HG03342 (cell line): ENCODE measurements around the gene DYNLL1.
A peak's percentile ranks its signal among the peaks of the same experiment; 100 is the strongest.
"Not testable (repeated sequence)": the region's sequence is repeated elsewhere in the genome, so short reads cannot be mapped to it uniquely, and the experiment has no call there.

ENCODE experiments used
- ATAC-seq: cut with Tn5 transposase; IDR thresholded peaks from one replicate; pipeline ENCODE4 v1.9.1; 2021; ENCODE audit warnings: mild to moderate bottlenecking, moderate library complexity; ENCODE audit not compliant: unreplicated experiment

Gene DYNLL1

DNA sequence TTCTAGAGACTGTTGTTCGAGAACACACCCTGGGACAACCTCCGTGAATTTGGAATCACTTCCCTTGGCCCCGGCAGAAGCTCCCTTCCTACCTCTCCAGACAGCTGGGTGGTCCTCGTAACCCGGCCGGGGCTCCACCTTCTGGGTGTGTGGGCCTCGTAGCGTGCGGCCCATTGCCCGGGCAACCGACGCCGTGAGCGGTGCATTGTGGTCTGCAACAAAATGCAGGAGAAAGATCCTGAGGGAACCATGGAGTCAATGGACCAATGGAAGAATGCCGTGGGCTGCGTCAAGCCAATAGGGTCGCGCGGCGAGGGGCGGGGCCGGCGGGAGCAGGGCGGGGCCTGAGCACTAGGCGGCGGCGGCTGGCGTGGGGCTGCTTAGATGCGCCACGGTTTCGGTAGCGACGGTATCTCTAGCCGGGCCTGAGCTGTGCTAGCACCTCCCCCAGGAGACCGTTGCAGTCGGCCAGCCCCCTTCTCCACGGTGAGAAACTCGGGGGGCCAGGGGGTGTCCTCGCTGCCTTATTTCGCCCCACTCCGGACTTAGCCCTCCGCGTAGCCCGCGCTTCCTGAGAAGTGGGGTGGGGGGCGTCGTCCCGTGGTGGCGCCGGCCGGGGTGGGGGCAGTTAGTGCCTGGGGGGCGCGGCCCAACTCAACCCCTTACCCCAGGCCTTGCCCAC lies at the start of gene DYNLL1:
DYNLL1 (plus strand) TSS at position 383 of the 682 bp plus-strand sequence. CDS start 309 bp downstream, outside the sequence.
- ATAC-seq, result peak; percentile 92

DNA sequence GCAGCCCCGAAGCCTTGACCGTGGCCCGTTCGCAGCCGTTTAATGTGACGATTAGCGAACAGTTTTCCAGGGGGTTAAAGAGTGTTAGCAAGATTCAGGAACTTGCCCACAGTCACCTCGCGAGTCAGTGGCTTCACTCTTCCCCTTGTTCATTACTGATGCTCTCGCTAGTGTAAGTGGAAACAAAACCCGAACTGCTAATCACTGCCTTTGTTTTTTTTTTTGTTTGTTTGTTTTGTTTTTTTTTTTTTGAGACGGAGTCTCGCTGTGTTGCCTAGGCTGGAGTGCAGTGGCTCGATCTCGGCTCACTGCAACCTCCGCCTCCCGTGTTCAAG lies 49.1 kb upstream of the DYNLL1 start:
- ATAC-seq, result not testable (repeated sequence)

DNA sequence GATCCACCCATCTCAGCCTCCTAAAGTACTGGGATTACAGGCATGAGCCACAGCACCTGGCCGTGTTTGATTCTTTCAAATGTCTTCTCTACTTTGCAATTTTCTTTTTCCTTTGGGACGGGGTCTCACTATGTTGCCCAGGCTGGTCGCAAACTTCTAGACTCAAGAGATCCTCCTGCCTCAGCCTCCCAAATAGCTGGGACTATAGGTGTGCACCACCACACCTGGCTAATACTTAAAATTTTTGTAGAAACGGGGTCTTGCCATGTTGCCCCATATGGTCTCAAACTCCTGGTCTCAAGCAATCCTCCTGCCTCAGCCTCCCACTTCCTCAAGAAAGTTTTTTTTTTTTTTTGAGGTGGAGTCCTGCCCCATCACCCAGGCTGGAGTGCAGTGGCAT lies 47.9 kb upstream of the DYNLL1 start:
- no peak for ATAC-seq

DNA sequence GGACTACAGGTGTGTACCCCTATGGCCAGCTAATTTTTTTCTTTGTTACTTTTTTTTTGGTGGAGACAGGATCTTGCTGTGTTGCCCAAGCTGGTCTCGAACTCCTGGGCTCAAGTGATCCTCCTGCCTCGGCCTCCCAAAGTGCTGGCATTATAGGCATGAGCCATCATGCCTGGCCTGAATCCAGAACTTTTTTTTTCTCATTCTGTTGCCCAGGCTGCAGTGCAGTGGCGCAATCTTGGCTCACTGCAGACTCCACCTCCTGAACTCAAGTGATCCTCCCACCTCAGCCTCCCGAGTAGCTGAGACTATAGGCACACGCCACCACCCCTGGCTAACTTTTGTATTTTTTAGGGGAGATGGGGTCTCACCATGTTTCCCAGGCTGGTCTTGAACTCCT lies 43.4 kb upstream of the DYNLL1 start:
- not testable (repeated sequence) for ATAC-seq

DNA sequence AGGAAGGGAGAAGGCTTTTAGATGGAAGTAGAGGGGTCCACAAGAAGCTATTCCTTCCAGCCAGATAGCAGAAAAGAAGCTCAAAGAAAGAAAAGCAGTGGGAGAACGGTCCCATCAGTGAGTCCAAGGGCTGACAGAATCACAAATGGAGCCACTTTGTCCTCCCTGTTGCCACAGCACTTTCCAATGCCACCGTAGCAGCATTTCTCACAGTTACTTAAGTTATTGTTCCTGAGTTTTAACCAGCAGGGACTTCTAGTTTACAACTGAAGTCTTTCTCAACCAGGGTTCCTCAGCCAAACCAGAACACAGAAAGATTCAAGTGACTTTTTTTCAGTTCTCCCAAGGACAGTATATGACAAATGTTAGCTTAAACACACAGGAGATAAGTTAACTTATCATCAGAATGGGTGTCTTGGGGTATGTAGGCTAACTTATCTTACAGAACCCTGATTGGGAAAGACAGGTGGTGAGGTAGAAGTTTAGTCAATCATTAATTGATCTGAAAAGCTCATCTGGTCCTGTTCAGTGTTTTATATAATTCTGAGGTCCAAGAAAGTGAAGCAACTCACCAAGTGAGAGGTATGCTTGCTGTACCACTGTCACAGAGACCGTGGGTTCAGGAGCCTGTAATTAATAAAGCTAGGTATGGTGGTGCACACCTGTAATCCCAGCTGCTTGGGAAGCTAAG lies 42.7 kb upstream of the DYNLL1 start:
- no peak for ATAC-seq

DNA sequence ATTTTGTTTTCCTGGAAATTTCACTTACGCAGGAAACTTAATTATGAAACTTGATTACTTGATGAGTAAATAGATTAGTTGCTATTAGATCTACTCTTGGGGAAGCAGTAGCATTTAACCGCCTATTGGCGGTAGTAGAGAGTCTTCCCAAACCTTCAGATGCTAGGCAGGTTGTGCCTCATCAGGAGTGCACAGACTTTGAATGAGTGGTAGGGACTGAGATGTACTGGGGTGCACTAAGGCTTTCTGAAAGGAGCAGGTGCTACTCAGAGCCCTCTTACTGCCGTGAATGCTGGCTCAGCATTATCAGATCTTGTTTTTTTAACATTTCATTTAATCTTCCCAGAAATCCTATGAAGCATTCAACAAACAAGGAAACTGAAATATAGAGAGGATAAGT lies 41.9 kb upstream of the DYNLL1 start:
- ATAC-seq, result peak; percentile 66

DNA sequence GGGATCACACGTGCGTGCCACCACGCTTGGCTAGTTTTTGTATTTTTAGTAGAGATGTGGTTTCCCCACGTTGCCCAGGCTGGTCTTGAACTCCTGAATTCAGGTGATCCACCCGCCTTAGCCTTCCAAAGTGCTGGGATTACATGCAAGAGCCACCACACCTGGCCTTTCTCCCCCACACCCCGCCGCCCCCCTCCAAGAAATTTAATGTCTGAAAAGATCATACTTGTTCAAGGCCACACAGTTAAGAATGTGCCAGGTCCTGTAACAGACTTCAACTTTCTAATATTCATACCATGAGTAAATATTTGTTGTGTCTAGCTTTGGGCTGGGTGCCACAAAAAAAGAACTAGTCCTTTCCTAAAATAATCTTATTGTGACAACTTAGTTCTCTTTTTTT lies 40.6 kb upstream of the DYNLL1 start:
- no peak for ATAC-seq

DNA sequence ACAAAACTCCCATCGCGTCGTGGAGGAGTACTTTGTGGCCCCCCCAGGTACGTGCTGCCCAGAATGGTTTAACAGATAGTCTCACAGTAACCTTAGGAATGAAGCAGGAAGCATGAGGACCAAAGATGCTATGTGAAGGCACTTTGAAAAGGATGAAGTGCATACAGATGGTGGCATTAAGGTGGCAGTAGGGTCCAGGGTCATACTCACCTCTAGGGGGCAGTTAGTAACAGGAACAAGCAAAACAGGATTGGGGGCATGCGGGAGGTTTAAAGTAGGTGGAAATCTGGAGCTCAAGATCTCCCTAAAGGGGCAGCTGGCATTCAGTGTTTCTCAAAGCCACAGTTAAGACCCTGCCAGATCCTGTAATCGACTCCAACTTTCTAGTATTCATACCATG lies 38.8 kb upstream of the DYNLL1 start:
- no peak for ATAC-seq

DNA sequence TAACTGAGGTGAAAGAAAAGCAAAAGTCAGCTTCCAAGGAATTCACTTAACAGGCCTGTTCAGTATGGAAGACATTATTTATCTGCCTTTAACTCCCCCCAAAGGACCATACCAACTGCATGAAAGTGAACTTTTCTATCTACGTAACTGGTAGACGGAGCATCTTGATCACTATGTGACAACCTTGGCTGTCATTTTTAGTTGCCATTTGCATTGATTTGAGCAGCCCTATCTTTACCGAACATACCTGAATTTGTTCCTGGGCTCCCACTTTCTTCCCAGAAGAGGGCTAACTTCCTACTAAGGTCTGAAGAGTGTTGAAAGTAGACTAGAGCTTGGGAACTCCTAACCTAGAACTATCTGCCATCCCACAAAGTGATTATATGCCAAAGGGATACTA lies 35.8 kb upstream of the DYNLL1 start:
- no peak for ATAC-seq

DNA sequence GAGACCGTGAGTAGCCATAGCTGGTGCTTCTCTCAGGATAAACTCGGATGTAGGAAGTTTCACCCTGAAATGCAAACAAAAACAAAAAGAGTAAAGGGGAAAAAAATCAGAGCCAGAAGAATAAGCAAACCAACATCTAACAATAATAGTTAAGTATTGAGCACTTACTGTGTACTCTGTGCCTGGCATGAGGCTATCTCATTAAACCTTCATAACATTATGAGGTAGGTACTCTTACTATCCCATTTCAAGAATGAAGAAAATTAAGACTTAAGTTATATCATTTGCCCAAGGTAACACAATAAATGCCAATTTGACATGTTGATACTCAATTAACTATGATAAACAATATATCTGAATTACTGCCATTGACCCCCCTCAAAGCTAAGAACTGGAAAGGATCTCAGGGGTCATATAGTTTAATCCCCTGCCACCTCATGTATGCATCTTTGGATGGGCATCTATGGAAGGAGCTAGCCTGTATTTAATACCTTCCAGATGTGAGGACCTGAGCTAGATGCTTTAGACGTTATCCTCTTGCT lies 33.7 kb upstream of the DYNLL1 start:
- no peak for ATAC-seq

DNA sequence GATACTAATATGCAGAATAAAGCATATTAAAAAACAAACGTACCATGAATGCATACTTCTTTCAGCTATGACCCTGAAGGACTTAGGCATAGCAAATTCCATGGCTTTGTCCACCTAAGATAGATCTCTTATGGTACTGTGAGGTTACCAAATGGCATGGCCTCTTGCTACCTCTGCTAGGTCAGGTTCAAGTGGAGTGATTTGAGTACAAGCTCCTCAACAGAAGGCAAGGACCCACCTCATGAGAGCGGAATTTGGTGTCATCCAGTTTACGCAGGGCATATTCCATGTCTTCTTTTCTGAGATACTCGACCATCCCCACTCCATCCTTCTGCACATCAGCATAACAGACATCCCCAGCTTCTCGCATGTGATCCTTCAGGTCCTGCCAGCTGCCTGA lies 32.2 kb upstream of the DYNLL1 start:
- no peak for ATAC-seq

DNA sequence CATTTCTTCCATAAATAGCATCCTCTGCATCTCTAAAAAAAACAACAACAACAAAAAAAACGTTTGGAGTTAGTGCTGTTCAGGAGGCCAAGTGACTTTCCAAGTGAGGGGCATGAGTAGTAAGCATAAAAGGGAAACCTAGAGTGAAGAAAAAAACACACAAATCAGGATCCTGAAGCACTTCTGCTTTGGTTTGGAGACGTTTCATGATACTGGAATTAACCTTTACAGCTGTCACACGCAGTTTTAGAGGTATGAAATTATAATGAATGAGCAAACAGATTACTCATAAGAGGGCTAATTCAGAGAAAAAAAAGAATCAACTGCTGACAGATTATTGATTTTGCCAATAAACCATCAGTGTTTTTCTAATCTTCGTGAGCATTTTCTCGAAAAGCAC lies 30.2 kb upstream of the DYNLL1 start:
- ATAC-seq, result no peak

DNA sequence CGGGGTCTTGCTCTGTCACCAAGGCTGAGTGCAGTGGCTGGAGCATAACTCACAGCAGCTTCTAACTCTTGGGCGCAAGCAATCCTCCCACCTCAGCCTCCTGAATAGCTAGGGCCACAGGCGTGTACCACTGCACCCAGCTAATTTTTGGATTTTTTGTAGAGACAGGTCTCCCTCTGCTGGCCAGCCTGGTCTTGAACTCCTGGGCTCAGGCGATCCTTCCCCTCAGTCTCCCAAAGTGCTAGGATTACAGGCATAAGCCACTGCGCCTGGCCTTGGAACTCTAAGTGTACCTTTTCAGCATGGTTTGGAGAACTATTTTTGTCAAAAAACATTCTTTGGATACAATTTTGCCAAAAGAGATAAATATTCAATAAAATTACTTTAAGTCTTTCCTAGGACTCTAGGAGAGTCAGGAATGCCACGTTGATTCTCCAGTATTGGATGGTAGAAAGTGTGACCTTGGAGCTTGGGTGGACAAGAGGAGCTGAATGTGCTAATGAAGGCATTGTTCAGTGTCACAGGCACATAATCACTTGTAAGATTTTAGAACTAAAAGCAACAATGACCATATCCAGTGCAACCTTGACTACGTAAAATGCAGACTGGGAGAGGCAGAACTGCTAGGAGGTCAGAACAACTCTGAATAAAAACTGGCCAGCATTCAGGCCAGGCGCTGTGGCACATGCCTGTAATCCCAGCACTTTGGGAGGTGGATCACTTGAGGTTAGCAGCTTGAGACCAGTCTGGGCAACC lies 29.2 kb upstream of the DYNLL1 start:
- ATAC-seq, result no peak

DNA sequence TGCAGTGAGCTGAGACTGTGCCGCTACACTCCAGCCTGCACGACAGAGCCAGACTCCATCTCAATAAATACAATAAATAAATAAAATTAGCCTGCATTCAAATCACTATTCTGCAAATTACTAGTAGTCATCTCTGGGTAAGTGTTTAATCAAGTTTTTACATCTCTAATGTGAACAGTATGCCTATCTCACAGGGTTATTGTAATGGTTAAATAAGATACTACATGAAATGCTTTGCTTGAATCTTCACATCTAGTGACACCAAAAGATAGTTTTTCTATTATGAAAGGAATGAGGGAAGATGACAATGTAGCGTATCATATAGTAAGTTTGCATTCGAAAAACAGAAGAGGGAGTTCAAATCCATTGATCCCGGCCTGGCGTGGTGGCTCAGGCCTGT lies 28.5 kb upstream of the DYNLL1 start:
- ATAC-seq, result no peak

DNA sequence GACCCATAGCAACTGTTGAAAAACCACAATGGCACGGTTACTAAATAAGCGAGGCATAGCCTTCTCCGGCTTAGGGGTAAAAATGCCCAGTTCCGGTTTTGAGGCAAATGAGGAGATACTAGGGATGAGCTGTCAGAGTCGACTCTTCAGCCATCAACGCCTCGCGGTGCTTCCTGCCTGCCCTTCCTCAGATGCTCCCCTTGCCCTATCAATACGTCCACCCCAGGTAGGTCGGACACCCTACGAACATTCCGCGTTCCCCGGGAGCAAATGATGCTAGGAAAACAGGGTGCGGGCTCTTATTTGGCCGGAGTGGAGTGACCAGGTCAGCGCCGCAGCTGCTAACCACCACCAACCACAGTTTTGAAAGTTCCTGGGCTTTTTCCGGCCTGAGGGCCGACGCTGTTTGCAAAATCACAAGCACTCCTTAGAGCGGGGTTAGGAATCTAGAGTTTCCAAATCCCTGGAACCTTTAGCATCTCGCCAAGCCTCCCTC lies 27.5 kb upstream of the DYNLL1 start:
- ATAC-seq, result no peak

DNA sequence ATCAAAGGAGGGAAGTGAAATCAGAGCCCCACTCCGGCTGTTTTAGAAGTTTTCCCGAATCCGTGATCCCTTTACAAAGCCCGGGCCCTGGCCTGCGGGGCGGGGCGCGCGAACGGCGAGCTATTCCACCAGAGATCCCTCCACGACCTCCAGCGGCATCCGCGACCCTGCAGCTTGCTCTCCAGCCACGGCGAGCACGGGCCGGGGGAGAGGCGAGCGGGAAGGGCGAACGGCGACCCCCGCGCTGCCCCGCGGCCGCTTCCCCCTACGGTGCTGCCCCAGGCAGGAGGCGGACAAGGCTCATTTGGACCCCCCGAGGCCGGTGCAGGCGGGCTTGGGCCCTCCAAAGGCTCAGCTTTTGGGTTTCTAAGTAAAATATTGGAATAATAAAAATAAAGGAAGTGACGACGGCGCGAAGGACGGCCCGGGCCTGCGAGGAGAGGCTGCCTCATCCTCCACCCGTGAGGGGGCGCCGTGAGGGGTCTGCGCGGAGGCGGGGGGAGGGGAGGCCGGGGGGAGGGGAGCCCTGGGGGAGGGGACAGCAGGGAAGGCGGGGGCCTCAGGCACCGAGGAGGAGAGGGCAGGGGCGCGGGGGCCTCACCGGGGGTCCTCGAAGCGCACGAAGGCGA lies 27.0 kb upstream of the DYNLL1 start:
- peak; percentile 15 for ATAC-seq

DNA sequence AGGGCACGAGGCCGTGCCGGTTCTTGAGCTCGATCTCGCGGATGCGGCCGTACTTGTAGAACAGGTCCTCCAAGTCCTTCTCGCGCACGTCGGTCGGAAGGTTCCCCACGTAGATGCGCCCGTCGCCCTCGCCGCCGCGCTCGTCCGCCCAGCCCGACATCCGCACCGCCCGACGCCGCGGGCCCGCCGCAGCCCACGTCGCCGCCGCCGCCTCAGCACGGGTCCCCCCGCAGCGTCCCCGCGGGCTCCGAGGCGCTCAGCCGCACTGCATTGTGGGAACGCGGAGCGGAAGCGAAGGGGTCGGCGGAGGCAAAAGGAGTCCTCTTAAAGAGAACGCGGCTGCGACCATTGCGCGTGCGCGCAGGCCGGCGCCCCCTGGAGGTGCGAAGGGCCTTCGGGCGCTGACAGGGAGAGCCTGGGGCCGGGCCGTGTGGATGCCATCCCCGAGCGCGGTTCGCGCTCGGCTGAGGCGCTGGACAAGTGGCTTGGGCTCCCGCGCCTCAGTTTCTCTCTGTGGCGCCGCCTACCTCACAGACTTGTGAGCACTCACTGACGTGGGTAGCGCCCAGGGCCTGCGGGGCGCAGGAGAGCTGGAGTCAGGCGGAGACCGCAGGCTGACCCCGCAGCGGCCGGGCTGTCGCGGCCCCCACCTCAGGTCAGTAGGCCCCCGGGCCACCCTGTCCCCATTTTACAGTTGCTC lies 26.3 kb upstream of the DYNLL1 start, which contains the start of gene SRSF9:
SRSF9 (minus strand) TSS at position 299 of the 700 bp plus-strand sequence; CDS start at position 160, 139 bp downstream.
- ATAC-seq, result peak; percentile 82

DNA sequence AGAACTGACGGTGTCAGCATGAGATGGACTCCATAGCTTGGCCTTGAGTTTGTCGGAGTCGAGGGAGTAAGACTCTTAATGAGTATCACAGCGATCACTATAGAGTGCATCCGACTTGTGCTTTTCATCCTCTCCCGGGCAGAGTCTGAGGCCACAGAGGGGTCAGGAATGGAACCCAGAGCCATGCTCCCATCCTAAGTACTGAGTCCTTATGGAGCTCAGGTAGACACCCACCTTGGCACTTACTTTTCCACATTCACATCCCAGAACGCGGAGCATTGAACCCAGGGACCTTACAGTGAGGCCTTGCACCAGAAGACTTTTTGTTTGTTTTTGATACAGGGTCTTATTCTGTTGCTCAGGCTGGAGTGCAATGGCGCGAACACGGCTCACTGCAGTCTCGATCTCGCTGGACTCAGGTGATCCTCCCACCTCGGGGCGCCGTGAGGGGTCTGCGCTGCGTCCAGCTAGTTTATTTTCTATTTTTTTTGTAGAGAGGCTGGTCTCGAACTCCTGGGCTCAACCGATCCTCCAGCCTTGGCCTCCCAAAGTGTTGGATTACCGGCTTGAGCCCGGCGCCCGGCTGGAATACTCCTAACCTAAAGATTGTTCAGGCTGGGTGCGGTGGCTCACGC lies 25.6 kb upstream of the DYNLL1 start:
- no peak for ATAC-seq

DNA sequence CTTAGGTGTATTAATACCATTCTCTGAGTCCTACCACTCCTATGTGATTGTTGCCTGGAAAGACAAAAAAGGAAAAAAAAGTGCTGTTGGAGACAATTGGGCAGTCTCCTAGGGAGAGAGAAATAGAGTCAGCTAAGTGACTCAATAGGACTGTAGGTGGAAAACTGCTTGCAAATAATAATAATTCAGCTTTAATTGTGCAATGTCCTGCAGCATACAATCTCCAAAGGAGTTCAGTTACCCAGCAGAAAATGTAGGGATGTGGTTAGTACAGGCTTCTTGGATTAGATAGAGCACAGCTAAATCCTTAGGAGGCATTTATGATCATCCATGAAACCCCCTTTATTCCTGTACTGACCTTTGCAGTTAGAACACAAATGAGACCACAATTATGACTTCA lies 23.4 kb upstream of the DYNLL1 start:
- no peak for ATAC-seq
